GM19035 (cell line): Measurements from ENCODE around the gene DPP10.

Experiments used
- ATAC-seq: cut with Tn5 transposase; IDR thresholded peaks from one replicate; pipeline ENCODE4 v1.9.1; 2021; ENCODE audit not compliant: unreplicated experiment

DPP10 gene

DNA sequence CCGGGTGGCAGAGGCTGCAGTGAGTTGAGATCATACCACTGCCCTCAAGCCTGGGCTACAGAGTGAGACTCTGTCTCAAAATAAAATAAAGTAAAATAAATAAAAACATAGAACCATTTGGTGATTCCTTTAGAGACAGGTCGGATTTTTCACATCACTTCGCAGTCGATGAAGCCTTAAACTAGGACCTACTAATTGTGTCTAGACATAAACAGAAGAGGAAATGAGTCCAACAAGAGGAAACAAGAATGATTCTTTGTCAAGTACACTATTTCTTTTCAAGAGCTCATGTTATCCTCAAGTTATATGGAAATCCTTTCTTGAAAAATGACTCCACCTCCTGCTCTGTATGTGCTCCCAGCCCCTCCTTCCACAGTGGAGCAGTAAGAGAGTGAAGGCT is 758.9 kb downstream of the DPP10 start:
- ATAC-seq, result no peak

- ATAC-seq, result no peak
These were observed 766.2 kb downstream of the DPP10 start for GRCh38 chr2:115208493-115209164.

DNA sequence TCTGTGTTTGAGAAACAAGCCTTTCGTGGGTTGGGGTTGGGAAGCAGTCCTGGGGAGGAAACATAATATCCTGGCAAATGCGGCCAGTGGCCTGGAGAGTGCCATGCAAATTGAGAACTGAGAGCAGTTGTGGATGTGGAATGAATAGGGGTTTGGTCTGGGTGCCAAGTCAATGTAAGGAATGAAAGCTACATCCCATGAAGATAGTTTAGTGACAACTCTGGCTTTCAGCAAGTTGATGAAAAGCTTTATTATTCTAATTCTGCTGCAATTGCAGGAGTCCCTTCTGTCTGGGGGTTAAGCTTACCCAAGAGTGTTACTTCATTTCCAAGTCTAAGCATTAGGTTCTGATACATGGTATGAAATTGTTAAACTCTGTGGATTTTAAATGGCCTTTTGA is 771.6 kb downstream of the DPP10 start:
- ATAC-seq, result no peak

GRCh38 chr2:115219296-115219695 is 776.9 kb downstream of the DPP10 start:
- no peak for ATAC-seq

GRCh38 chr2:115234186-115234585 is 791.7 kb downstream of the DPP10 start:
- no peak for ATAC-seq

GRCh38 chr2:115234737-115235136 is 792.3 kb downstream of the DPP10 start:
- ATAC-seq, result no peak

- ATAC-seq, result no peak
These were observed 805.6 kb downstream of the DPP10 start for GRCh38 chr2:115248066-115248465.

GRCh38 chr2:115277366-115277765 is 834.9 kb downstream of the DPP10 start:
- ATAC-seq, result no peak

- ATAC-seq, result no peak
These were observed 843.0 kb downstream of the DPP10 start for GRCh38 chr2:115285416-115285815.

GRCh38 chr2:115290478-115290877 is 848.0 kb downstream of the DPP10 start:
- ATAC-seq, result no peak

DNA sequence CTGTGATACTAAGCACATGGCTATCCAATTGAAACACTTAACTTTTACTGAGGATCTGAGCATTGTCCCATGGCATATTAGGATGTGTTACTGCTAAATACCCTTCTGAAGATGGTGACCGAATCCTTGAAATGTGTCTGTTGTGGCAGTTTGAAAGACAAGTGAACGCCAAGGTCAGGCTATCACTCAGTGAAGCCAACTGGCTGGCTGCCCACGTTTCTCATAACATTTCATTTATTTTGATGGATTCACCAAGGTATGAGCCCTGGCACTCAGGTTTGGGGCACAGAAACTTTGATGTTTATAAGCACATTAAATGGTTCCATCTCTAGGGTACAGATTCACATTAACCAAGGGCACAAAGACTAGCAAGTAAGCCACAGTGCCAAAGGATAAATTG is 850.3 kb downstream of the DPP10 start:
- no peak for ATAC-seq

DNA sequence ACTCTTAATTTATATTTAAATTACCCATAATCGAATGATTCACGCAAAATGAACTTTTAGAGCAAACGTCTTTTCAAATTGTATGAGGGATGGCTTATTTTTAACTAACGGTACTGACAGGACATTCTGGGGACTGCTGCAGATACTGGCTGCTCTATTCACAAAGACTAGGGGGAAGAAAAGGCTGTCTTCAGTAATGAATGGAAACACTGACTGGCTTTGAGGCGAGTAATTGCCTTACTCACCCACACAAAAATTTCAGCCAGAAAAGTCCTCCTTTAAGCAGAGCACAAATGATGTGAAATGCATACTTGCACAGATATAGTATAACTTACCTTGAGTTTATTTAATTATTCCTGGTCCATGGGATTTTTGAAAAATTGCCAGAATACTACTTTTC is 852.6 kb downstream of the DPP10 start:
- ATAC-seq, result no peak

DNA sequence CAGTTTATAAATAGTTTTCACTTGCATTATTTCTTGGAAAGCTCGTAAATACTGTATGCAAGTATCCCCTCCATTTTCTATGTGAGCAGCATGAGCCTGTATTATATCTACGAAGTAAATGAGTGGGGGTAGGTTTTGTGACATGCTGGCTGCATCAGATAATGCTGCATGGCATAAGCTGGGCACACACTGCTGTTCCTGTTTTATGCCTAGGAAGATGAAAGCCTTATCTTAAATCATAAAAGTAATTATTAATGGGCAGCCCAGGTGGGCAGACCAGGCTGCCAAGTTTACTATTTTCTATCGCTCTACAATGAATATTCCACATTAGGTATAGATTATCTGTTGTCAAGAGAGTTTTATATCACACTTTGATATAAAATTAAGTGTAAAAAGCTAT is 854.6 kb downstream of the DPP10 start:
- ATAC-seq, result no peak

DNA sequence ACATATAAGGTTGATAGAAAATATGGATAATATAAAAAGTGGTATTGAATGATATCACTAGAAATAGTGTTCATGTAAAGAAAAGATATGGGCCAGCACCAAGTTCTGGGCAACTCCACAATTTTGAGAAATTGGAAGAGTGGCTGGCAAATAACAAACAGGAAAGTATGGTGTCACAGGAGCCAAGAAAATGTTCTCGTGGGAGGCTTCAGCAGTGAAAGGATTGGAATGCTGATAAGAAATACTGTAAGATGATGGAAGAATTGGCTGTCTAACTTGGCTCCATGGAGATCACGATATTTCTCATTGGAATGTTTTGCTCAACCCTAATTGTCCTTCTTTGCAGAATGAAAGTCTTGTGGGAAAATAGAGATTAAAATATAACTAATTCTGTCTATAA is 856.8 kb downstream of the DPP10 start:
- no peak for ATAC-seq

DNA sequence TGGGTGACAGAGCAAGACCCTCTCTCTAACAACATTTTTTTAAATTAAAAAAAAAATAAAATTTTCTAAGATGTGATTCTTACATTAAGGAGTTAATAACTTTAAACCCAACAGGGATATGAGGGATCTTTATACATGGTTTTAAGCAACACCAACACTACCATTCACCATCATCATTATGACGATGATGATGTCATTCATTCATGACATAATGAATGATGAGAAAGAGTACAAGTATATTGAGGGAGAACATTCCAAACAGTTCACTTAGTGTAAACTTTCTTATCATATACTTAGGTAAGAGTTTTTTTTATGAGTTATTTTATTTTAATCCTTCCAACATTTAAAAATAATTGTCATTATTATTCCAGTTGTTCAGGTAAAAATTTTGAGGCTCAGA is 863.3 kb downstream of the DPP10 start:
- ATAC-seq, result no peak

GRCh38 chr2:115314119-115314518 is 871.7 kb downstream of the DPP10 start:
- no peak for ATAC-seq

- ATAC-seq, result no peak
These were observed 884.6 kb downstream of the DPP10 start for GRCh38 chr2:115327061-115327460.

DNA sequence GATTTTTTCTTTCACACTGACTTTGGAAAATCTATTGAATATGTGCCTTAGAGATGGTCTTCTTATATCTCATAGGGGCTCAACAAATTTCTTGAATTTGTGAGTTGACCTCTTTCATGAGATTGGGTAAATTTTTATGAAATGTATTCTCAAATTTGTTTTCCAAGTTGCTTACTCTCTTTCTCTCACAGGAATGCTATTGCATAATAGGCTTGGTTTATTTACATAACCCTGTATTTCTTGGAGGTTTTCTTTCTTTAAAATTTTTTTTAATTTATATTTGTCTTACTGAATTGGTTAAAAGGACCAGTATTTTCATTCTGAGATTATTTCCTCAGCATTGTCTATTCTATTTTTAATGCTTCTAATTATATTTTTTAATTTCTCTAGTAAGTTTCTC is 917.1 kb downstream of the DPP10 start:
- no peak for ATAC-seq

GRCh38 chr2:115364093-115364492 is 921.7 kb downstream of the DPP10 start:
- ATAC-seq, result no peak

DNA sequence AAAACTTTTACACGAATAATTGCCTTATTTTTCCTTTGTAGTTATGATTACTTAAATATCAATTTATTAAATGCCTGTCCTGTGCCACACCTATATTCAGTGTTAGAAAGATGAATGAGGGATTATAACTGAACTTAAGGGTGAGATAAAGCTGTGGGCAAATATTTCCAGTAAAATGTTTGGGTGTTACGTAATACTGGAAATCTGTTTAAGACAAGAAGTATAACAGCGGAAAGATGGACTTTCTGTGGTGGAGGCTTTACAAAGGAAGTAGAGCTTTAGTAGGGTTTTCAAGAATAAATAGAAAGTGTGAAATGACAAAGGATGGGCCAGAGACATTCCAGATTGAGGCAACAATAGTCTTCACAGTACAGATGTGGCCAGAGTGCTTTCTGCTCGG is 927.0 kb downstream of the DPP10 start:
- no peak for ATAC-seq

- no peak for ATAC-seq
These were observed 932.5 kb downstream of the DPP10 start for GRCh38 chr2:115374981-115375380.

DNA sequence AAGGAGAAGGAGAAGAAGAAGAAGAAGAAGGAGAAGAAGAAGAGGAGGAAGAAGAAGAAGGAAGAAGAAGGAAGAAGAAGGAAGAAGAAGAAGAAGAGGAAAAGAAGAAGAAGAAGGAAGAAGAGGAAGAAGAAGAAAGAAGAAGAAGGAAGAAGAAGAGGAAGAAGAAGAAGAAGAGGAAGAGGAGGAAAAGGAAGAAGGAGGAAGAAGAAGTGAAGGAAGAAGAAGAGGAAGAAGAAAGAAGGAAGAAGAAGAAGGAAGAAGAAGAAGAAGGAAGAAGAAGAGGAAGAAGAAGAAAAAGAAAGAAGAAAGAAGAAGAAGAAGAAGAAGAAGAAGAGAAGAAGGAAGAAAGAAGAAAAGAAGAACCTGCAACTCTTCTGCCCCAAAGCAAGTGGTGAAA is 942.0 kb downstream of the DPP10 start:
- ATAC-seq, result no peak

DNA sequence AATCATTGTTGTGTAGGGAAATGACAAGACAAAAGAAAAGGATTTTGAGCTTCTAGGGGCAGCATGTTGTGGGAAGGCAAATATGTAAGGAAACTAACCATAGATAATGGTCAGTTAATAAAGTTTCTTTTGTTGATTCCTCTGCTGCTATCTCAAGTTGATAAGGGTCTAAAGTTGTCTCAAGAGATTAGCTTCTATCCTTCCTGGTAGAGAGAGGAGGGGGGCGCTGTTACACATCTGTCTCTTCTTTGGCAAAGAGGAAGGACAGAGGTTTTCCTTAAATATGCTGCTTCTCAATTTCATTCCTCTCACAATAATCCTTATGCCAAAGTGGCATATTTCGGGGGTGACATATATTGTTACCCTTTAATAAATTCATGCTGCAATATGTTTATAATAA is 944.0 kb downstream of the DPP10 start:
- no peak for ATAC-seq
